ENCODE measurements around the gene MAMLD1.

MAMLD1 gene

GRCh38 chrX:150459196-150459595 lies 96.1 kb downstream of the MAMLD1 start:
- no peak for DNase-seq (ENCODE audit: low read depth, low spot score)

GRCh38 chrX:150460063-150460462 lies 96.9 kb downstream of the MAMLD1 start:
- DNase-seq (ENCODE audit: low read depth, low spot score): no peak

- DNase-seq (ENCODE audit: low read depth, low spot score): no peak
Observed at GRCh38 chrX:150460781-150461180, 97.7 kb downstream of the MAMLD1 start.

- DNase-seq (ENCODE audit: low read depth, low spot score): no peak
Observed at GRCh38 chrX:150463566-150463965, 100.4 kb downstream of the MAMLD1 start.

GRCh38 chrX:150464001-150464400 lies 100.9 kb downstream of the MAMLD1 start:
- DNase-seq (ENCODE audit: low read depth, low spot score): no peak

GRCh38 chrX:150465326-150465725 lies 102.2 kb downstream of the MAMLD1 start:
- DNase-seq (ENCODE audit: low read depth, low spot score): peak; percentile 6

GRCh38 chrX:150465881-150466775 lies 103.0 kb downstream of the MAMLD1 start:
- DNase-seq (ENCODE audit: low read depth, low spot score): peak; percentile 11

GRCh38 chrX:150472306-150472705 lies 109.2 kb downstream of the MAMLD1 start:
- DNase-seq (ENCODE audit: low read depth, low spot score): no peak

- no peak for DNase-seq (ENCODE audit: low read depth, low spot score)
Observed at GRCh38 chrX:150473371-150473770, 110.3 kb downstream of the MAMLD1 start.

GRCh38 chrX:150475461-150475860 lies 112.3 kb downstream of the MAMLD1 start:
- no peak for DNase-seq (ENCODE audit: low read depth, low spot score)

GRCh38 chrX:150476164-150476699 lies 113.1 kb downstream of the MAMLD1 start:
- peak; percentile 42 for DNase-seq (ENCODE audit: low read depth, low spot score)

GRCh38 chrX:150477371-150477770 lies 114.3 kb downstream of the MAMLD1 start:
- DNase-seq (ENCODE audit: low read depth, low spot score): no peak

- DNase-seq (ENCODE audit: low read depth, low spot score): no peak
Observed at GRCh38 chrX:150478496-150479492, 115.7 kb downstream of the MAMLD1 start.

GRCh38 chrX:150482537-150483206 lies 119.6 kb downstream of the MAMLD1 start:
- DNase-seq (ENCODE audit: low read depth, low spot score): peak; percentile 74

GRCh38 chrX:150483356-150483985 lies 120.4 kb downstream of the MAMLD1 start:
- DNase-seq (ENCODE audit: low read depth, low spot score): no peak

GRCh38 chrX:150486011-150486410 lies 122.9 kb downstream of the MAMLD1 start:
- peak; percentile 56 for DNase-seq (ENCODE audit: low read depth, low spot score)

GRCh38 chrX:150487369-150488094 lies 124.4 kb downstream of the MAMLD1 start:
- DNase-seq (ENCODE audit: low read depth, low spot score): no peak

- no peak for DNase-seq (ENCODE audit: low read depth, low spot score)
Observed at GRCh38 chrX:150489359-150490015, 126.4 kb downstream of the MAMLD1 start.

GRCh38 chrX:150495496-150495895 lies 132.4 kb downstream of the MAMLD1 start:
- no peak for DNase-seq (ENCODE audit: low read depth, low spot score)

GRCh38 chrX:150499240-150499639 lies 136.1 kb downstream of the MAMLD1 start:
- no peak for DNase-seq (ENCODE audit: low read depth, low spot score)
